Neural crest cell (in vitro differentiated cells): ENCODE data around the gene PTPRE. TPM values are rescaled to one million over a fixed set of nuclear protein-coding genes. Genes with fewer than 3 reads are reported as not detected.

Source experiments
- DNase-seq: peaks from one replicate; pipeline ENCODE4 v3.0.0; 2021; ENCODE audit warnings: low read depth, mixed read lengths, low spot score
- H3K27ac Mint-ChIP-seq: one replicate; pipeline ENCODE4 v1.8.0; 2021; ENCODE audit warnings: mild to moderate bottlenecking, mixed read lengths; ENCODE audit not compliant: unreplicated experiment
- H3K27me3 Mint-ChIP-seq: 2 replicates; pipeline ENCODE4 v1.8.0; 2021; ENCODE audit warnings: low read depth, mild to moderate bottlenecking, mixed read lengths
- H3K36me3 Mint-ChIP-seq: 2 replicates; pipeline ENCODE4 v1.8.0; 2021; ENCODE audit warnings: low read depth, mild to moderate bottlenecking, mixed read lengths
- H3K4me1 Mint-ChIP-seq: 2 replicates; pipeline ENCODE4 v1.8.0; 2021; ENCODE audit warnings: mixed read lengths
- H3K4me3 Mint-ChIP-seq: one replicate; pipeline ENCODE4 v1.8.0; 2021; ENCODE audit warnings: mild to moderate bottlenecking, mixed read lengths
- H3K9me3 Mint-ChIP-seq: 2 replicates; pipeline ENCODE4 v1.8.0; 2021; ENCODE audit warnings: mixed read lengths
- CTCF ChIP-seq: fragments of 200-600 bp; sonication (generic); conservative IDR thresholded peaks from 2 replicates; pipeline ENCODE4 v1.5.0; 2021; ENCODE audit warnings: antibody characterized with exemption, mild to moderate bottlenecking
- total RNA-seq: library from RNA; stranded (reverse); gene quantifications from 2 replicates; pipeline ENCODE4 v1.2.1, GENCODE V29; 2021

The PTPRE gene
- total RNA-seq, 1 donor from 2014 or later: 2.3 TPM

- H3K9me3 Mint-ChIP-seq: no peaks in the 10 kb centered on the region
- H3K36me3 Mint-ChIP-seq: no peaks in the 10 kb centered on the region
- peak overlapping the region; percentile 76 for H3K4me3 Mint-ChIP-seq
- H3K4me1 Mint-ChIP-seq: peaks cover 15% of the 10 kb centered on the region
- DNase-seq: no peak
- H3K27ac Mint-ChIP-seq: no peak overlapping the region
- peaks cover 12% of the 10 kb centered on the region for H3K27me3 Mint-ChIP-seq
- TF ChIP-seq CTCF: no peak
These were observed 2.4 kb upstream of the PTPRE start for GRCh38 chr10:127904311-127905000.

DNA sequence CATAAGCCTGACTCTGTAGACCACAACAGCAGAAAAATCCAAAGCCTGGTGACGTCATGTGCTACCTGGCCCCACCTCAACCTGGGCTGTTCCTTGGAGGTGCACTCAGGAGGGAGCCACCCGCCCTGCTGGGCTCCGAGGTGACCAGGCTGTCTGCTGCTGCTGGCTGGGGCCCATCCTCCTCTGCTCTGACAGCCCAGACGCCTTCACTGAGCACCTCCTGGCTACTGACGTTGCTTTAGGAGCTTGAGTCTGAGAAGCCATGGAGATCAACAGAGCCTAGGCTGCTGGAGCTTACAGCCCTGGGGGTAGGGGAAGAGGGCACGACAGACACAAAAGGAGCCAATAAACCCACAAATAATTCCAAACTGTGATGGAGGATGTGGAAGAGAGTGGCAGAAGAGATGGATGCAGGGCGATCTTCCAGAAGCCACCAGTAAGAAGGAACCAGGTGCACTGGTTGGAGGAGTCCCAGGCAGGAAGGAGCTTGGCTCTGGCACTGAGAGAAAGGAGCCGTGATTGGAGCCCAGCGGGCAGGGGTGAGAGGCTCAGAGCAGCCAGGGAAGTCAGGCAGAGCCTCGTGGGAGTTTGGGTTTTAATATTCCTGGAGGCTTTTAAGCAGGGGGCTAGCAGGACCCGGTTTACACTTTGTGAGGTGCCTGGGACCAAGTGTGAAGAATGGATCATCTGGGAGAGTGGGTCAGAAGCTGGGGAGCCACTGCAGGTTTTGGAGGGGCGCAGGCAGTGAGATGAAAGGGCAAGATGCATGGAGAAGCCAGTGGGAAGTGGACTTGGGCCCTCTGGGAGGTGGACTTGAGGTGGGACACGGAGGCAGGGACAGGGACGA lies 1.7 kb upstream of the PTPRE start:
- Mint-ChIP-seq H3K36me3 (no peaks in the 10 kb centered on the region), H3K4me3 (peak overlapping the region; percentile 76), H3K27me3 (peaks cover 12% of the 10 kb centered on the region), H3K9me3 (no peaks in the 10 kb centered on the region), H3K27ac (no peak overlapping the region), H3K4me1 (peaks cover 19% of the 10 kb centered on the region)
- TF ChIP-seq CTCF: no peak
- DNase-seq: no peak

DNA sequence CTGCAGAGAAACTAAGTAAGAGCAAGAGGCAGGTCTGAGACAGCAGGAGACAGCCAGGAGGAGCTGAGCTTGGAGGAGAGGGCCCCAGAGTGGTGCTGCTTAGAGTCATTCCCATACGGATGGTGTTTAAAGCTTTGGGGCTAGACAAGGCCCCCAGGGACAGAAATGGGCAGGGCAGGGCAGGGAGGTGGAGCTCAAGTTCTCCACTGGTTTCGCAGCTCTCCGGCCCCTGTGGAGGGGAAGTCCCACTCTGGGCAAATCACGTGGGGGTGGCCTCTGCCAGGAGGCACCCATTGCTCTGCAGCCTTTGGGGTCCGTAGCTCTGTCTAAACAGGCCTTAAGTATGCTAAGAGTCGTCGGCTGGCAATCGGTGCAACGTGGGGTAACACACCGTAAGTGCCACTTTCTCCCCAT lies 1.0 kb upstream of the PTPRE start:
- peak overlapping the region; percentile 76 for H3K4me3 Mint-ChIP-seq
- peaks cover 12% of the 10 kb centered on the region for H3K27me3 Mint-ChIP-seq
- no peak overlapping the region for H3K27ac Mint-ChIP-seq

GRCh38 chr10:127907411-127908105 lies 655 bp downstream of the PTPRE start:
- Mint-ChIP-seq H3K9me3 (no peaks in the 10 kb centered on the region), H3K4me1 (peaks cover 26% of the 10 kb centered on the region), H3K27ac (no peak overlapping the region), H3K4me3 (peak overlapping the region; percentile 75), H3K27me3 (peaks cover 12% of the 10 kb centered on the region), H3K36me3 (no peaks in the 10 kb centered on the region)
- DNase-seq: no peak
- TF ChIP-seq CTCF: no peak

More for the DNA sequence above, 1.0 kb upstream of the PTPRE start:
- no peaks in the 10 kb centered on the region for H3K9me3 Mint-ChIP-seq
- H3K36me3 Mint-ChIP-seq: no peaks in the 10 kb centered on the region
- no peak for DNase-seq
- peaks cover 21% of the 10 kb centered on the region for H3K4me1 Mint-ChIP-seq
- TF ChIP-seq CTCF: no peak

GRCh38 chr10:127908106-127908958 lies 1.4 kb downstream of the PTPRE start:
- Mint-ChIP-seq H3K9me3 (no peaks in the 10 kb centered on the region), H3K4me1 (peaks cover 26% of the 10 kb centered on the region), H3K27ac (peak overlapping the region; percentile 62), H3K27me3 (peaks cover 12% of the 10 kb centered on the region), H3K4me3 (peak overlapping the region; percentile 75), H3K36me3 (no peaks in the 10 kb centered on the region)
- DNase-seq: no peak
- TF ChIP-seq CTCF: no peak
